AG04449 (cell line): ENCODE data around the gene GAB1.

Experiments
- CTCF ChIA-PET: fragments of 350-600 bp; formaldehyde crosslinking; extraction: SDS; loops from one replicate; lab custom pipeline; 2021; ENCODE audit warnings: antibody characterized with exemption; lab: Yijun Ruan, JAX
- POLR2A ChIA-PET: fragments of 400-600, 350-600 bp; formaldehyde crosslinking; extraction: SDS; loops from one replicate; lab custom pipeline; 2020; ENCODE audit warnings: antibody characterized with exemption, inconsistent platforms; lab: Yijun Ruan, JAX
- DNase-seq: peaks from one replicate; pipeline ENCODE4 v3.0.0-alpha.2; 2010; ENCODE audit warnings: low read depth, low spot score
- H3K4me3 ChIP-seq: 2 replicates; pipeline ENCODE4 v1.5.1; 2011; ENCODE audit warnings: low read depth, mild to moderate bottlenecking, control low read depth, low read length
- CTCF ChIP-seq: IDR thresholded peaks from one replicate; pipeline ENCODE4 v1.5.1; 2011; ENCODE audit warnings: mild to moderate bottlenecking, moderate library complexity, low read length, control low read depth, inconsistent platforms; ENCODE audit not compliant: insufficient read depth; ENCODE audit errors: missing control alignments

GAB1 gene

GRCh38 chr4:143399113-143399949, 62.7 kb downstream of the GAB1 start:
- TF ChIP-seq CTCF: peak; percentile 38
- ChIA-PET POLR2A (no interaction called here), CTCF (interaction anchor here (1.0 to 1.7 kb wide), 5 partner anchors 10 to 23 kb away, joined by 3 to 8 read pairs (median 5); no protein-coding TSS in a partner anchor)
- DNase-seq: no peak
- no peak overlapping the region for H3K4me3 ChIP-seq

- ChIA-PET POLR2A (no interaction called here), CTCF (interaction anchor here (0.9 to 2.4 kb wide), 5 partner anchors 9 to 187 kb away, joined by 3 to 14 read pairs (median 3); no protein-coding TSS in a partner anchor)
Measured at GRCh38 chr4:143400082-143400481, 63.4 kb downstream of the GAB1 start.

GRCh38 chr4:143402776-143403552, 66.3 kb downstream of the GAB1 start:
- POLR2A ChIA-PET: no interaction called here
- TF ChIP-seq CTCF: no peak
- no peak for DNase-seq
- no peak overlapping the region for H3K4me3 ChIP-seq
- CTCF ChIA-PET: interaction anchor here (1.5 kb wide), 1 partner anchor 17 kb away, joined by 3 read pairs; no protein-coding TSS in a partner anchor

More at GRCh38 chr4:143400082-143400481, 63.4 kb downstream of the GAB1 start:
- no peak for TF ChIP-seq CTCF
- H3K4me3 ChIP-seq: no peak overlapping the region
- no peak for DNase-seq

- POLR2A ChIA-PET: no interaction called here
- CTCF ChIA-PET: interaction anchor here (1.5 kb wide), 1 partner anchor 17 kb away, joined by 3 read pairs; no protein-coding TSS in a partner anchor
- H3K4me3 ChIP-seq: no peak overlapping the region
- no peak for DNase-seq
- no peak for TF ChIP-seq CTCF
Measured at GRCh38 chr4:143403553-143403820, 66.8 kb downstream of the GAB1 start.

- ChIA-PET POLR2A (no interaction called here), CTCF (no interaction called here)
- no peak for TF ChIP-seq CTCF
- DNase-seq: no peak
- no peak overlapping the region for H3K4me3 ChIP-seq
Measured at GRCh38 chr4:143404555-143404954, 67.9 kb downstream of the GAB1 start.
